ENCODE measurements around the gene LRBA. TPM values are rescaled to one million over a fixed set of nuclear protein-coding genes. Genes with fewer than 3 reads are reported as not detected.
A peak's percentile ranks its signal among the peaks of the same experiment; 100 is the strongest.

The LRBA gene
- total and polyA plus RNA-seq, 2 of the 4 experiments (the other 2 are of a cell fraction) = 10.2 to 51.6 TPM

GRCh38 chr4:150619042-150619441, 396.0 kb downstream of the LRBA start:
- Histone ChIP-seq H3K79me1 (ENCODE audit: low read depth in 1 of 2, low read length in 2 of 2) (no peaks in the 10 kb centered on the region), H2BK20ac (ENCODE audit: low read depth, low read length) (no peak overlapping the region), H2AK5ac (ENCODE audit: low read depth, low read length) (no peak overlapping the region), H4K8ac (ENCODE audit: low read depth in 2 of 2, low read length in 2 of 2) (no peak overlapping the region), H3K9me3 (ENCODE audit: control insufficient read depth, insufficient read depth, low read length) (no peaks in the 10 kb centered on the region), H3K56ac (ENCODE audit: extremely low read depth, insufficient read depth, low read length) (no peak overlapping the region), H3K36me3 (ENCODE audit: control insufficient read depth, insufficient read depth, low read length) (no peaks in the 10 kb centered on the region), H4K91ac (ENCODE audit: insufficient read depth, low read depth, low read length) (no peak overlapping the region), H2AK9ac (replicated peaks; ENCODE audit: low read depth, low read length, poor library complexity) (no peak overlapping the region), H3K27me3 (ENCODE audit: control insufficient read depth, insufficient read depth, low read length) (no peaks in the 10 kb centered on the region), H3K14ac (replicated peaks; ENCODE audit: low read depth, low read length) (no peak overlapping the region), H4K5ac (ENCODE audit: low read depth, low read length) (no peak overlapping the region), H3K4me1 (ENCODE audit: control insufficient read depth, insufficient read depth, low read length) (no peaks in the 10 kb centered on the region), H2BK15ac (ENCODE audit: low read depth, low read length) (no peak overlapping the region), H3K23ac (ENCODE audit: low read depth, low read length) (no peak overlapping the region), H3K9me1 (ENCODE audit: insufficient read depth, low read length) (no peaks in the 10 kb centered on the region), H2AFZ (replicated peaks; ENCODE audit: low read length, poor library complexity) (no peak overlapping the region), H3K18ac (ENCODE audit: low read depth, low read length) (no peak overlapping the region), H2BK120ac (ENCODE audit: low read depth, low read length) (no peak overlapping the region), H4K20me1 (ENCODE audit: insufficient read depth, low read length) (no peaks in the 10 kb centered on the region), H3K27ac (ENCODE audit: insufficient read depth, low read length) (no peak overlapping the region), H2BK5ac (ENCODE audit: low read depth, low read length, poor library complexity, severe bottlenecking) (no peak overlapping the region), H3K4me2 (ENCODE audit: low read depth, low read length) (peak overlapping the region; percentile 55), H3K9ac (ENCODE audit: low read depth, low read length) (no peak overlapping the region), H3K4me3 (ENCODE audit: insufficient read depth, low read depth, low read length) (no peak overlapping the region), H3K4ac (ENCODE audit: low read depth, low read length) (no peak overlapping the region)
- peak; percentile 6 for DNase-seq
- BruUV-seq (replicated peaks) = no TSS peak
- in situ Hi-C loops (cut with MboI; ENCODE audit: low sequenced_read_pairs) (no loop called here), dilution Hi-C loops (cut with HindIII; ENCODE audit: low sequenced_read_pairs, unreplicated experiment) (no loop called here), intact Hi-C loops (cut with micrococcal nuclease) (no loop called here)
- WGBS, 2 experiments (ENCODE audit: extremely low coverage in 2 of 2, insufficient read length in 1 of 2) = no CpG with 5 or more reads among the region's 1 CpG
- ChIA-PET POLR2A (ENCODE audit: unreplicated experiment) (no interaction called here), CTCF (no interaction called here)
- peak; percentile 11; the same call in 1 of the 2 replicates for ATAC-seq (ENCODE audit: low read depth)
- no peak for TF ChIP-seq BHLHE40 (IDR thresholded peaks at IDR 0.05; ENCODE audit: low read depth, low read length)
- no peak for TF ChIP-seq ELK1 (IDR thresholded peaks at IDR 0.05; ENCODE audit: borderline replicate concordance, low read depth, low read length)
- TF ChIP-seq MAZ (IDR thresholded peaks at IDR 0.05; ENCODE audit: borderline replicate concordance, low read depth, low read length) = no peak
- no peak for TF ChIP-seq CHD1 (IDR thresholded peaks at IDR 0.05; ENCODE audit: low read depth, low read length)
- TF ChIP-seq CEBPB (IDR thresholded peaks at IDR 0.05; ENCODE audit: low read depth, low read length) = no peak
- no peak for TF ChIP-seq RFX5 (IDR thresholded peaks at IDR 0.05; ENCODE audit: low read depth, low read length)
- TF ChIP-seq POLR2A (IDR thresholded peaks at IDR 0.05; ENCODE audit: low read depth, low read length) = no peak
- TF ChIP-seq RAD21 (IDR thresholded peaks at IDR 0.05; ENCODE audit: low read length) = no peak
- no peak for TF ChIP-seq RCOR1 (IDR thresholded peaks at IDR 0.05; ENCODE audit: insufficient replicate concordance, low read length)
- no peak for TF ChIP-seq CTCF (conservative IDR thresholded peaks at IDR 0.05; ENCODE audit: low read depth, low read length)
- TF ChIP-seq FOS (IDR thresholded peaks at IDR 0.05; ENCODE audit: low read depth, low read length) = no peak
- TF ChIP-seq USF2 (IDR thresholded peaks at IDR 0.05; ENCODE audit: low read depth, low read length) = no peak
- no peak for TF ChIP-seq NFE2L2 (IDR thresholded peaks at IDR 0.05; ENCODE audit: low read depth, low read length)
